Panc1 (cell line): ENCODE measurements around the gene ZNF652.

Source experiments
- CTCF ChIP-seq: fragments of 450-650 bp; IDR thresholded peaks from 2 replicates; pipeline ENCODE4 v1.5.1; 2017; ENCODE audit warnings: mild to moderate bottlenecking
- POLR2AphosphoS5 ChIP-seq: IDR thresholded peaks from 2 replicates; pipeline ENCODE4 v1.6.1; 2012; ENCODE audit warnings: mild to moderate bottlenecking, low read depth, low read length, moderate library complexity
- REST ChIP-seq, 2 experiments: IDR thresholded peaks; 2 replicates each; pipeline ENCODE4 v1.6.1; 2011 to 2012; ENCODE audit warnings: low read depth in 2 of 2, control low read depth in 1 of 2, low read length in 1 of 2, mild to moderate bottlenecking in 1 of 2, moderate library complexity in 1 of 2; ENCODE audit not compliant: insufficient read depth in 1 of 2
- SIN3A ChIP-seq: IDR thresholded peaks from 2 replicates; pipeline ENCODE4 v1.6.1; 2012; ENCODE audit warnings: low read depth, mild to moderate bottlenecking, low read length, moderate library complexity, borderline replicate concordance; ENCODE audit not compliant: insufficient read depth
- TCF7L2 ChIP-seq: IDR thresholded peaks from 2 replicates; pipeline ENCODE4 v1.6.1; 2011; ENCODE audit warnings: mild to moderate bottlenecking, low read depth, low read length, inconsistent platforms

- TF ChIP-seq CTCF (no peak), POLR2AphosphoS5 (no peak), REST (IDR thresholded peaks at IDR 0.05; ENCODE audit: insufficient read depth in 1 of 2, low read depth in 2 of 2, low read length in 1 of 2) (no peak), SIN3A (no peak), TCF7L2 (no peak)
These were observed 22.9 kb upstream of the ZNF652 start for GRCh38 chr17:49384951-49385350.
